HG02759 (cell line): ENCODE measurements around the gene ASXL1.
"Not testable (repeated sequence)": the region's sequence is repeated elsewhere in the genome, so short reads cannot be mapped to it uniquely, and the experiment has no call there.

Source experiments
- ATAC-seq: cut with Tn5 transposase; IDR thresholded peaks from one replicate; pipeline ENCODE4 v1.9.1; 2021; ENCODE audit warnings: mild to moderate bottlenecking, moderate library complexity; ENCODE audit not compliant: unreplicated experiment

The ASXL1 gene

DNA sequence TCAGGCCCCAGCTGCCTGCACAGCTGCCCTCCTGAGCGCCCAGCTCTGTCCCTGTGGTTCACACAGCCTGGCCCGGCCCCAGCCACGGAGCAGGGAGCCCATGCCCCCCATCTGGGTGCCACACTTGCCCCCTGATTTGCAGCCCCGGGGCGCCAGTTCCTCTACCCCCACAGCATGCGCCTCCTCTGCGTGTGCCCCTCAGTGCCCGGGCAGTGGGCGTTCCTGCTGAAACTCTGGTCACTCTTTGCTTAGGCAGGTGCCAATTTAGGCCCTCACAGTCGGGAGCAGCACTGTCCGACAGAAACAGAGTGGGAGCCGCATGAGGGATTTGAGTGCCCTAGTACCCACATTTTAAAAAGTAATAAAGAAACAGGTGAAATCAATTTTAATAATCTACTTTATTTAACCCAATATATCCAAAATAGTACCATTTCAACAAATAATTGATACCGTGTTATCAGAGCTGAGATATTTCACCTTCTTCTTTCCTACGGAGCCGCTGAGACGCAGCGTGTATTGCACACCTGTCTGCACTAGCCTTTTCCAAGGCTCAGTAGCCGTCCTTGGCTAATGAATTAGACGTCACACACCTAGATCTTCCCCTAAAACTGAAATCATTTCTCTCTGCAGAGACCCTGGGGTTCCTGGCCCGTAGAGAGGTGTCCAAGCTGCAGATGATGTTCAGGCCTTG, 106.4 kb downstream of the ASXL1 start:
- ATAC-seq: no peak

- no peak for ATAC-seq
Observed at GRCh38 chr20:32465092-32465900, 107.2 kb downstream of the ASXL1 start.

DNA sequence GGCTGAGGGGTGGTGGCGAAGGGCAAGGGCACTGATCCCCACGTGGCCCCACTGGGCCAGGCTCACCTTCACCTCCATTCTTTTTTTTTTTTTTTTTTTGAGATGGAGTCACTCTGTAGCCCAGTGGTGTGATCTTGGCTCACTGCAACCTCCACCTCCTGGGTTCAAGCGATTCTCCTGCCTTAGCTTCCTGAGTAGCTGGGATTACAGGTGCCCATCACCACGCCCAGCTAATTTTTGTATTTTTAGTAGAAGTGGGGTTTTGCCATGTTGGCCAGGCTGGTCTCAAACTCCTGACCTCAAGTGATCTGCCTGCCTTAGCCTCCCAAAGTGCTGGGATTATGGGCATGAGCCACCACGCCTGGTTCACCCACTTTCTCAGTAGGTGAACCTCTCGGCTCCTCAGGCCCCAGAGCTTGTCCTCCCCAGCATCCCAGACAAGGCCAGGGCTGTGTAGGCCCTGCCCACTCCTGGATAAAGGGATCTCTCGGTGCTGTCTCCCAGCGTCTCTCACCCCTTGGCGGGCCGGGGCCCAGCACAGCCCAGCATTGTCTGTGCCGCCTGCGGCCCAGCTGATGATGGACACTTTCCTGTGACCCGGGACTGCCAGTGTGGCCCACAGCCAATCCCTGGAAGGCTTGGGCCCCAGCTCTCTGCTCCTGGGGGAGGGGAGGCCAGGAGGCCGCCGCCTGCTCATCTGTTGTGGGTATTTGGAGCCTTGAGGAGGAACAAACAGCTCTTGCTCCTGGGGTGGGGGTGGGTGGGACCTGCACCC, 108.0 kb downstream of the ASXL1 start:
- ATAC-seq: not testable (repeated sequence)

- no peak for ATAC-seq
Observed at GRCh38 chr20:32466739-32467505, 108.8 kb downstream of the ASXL1 start.

DNA sequence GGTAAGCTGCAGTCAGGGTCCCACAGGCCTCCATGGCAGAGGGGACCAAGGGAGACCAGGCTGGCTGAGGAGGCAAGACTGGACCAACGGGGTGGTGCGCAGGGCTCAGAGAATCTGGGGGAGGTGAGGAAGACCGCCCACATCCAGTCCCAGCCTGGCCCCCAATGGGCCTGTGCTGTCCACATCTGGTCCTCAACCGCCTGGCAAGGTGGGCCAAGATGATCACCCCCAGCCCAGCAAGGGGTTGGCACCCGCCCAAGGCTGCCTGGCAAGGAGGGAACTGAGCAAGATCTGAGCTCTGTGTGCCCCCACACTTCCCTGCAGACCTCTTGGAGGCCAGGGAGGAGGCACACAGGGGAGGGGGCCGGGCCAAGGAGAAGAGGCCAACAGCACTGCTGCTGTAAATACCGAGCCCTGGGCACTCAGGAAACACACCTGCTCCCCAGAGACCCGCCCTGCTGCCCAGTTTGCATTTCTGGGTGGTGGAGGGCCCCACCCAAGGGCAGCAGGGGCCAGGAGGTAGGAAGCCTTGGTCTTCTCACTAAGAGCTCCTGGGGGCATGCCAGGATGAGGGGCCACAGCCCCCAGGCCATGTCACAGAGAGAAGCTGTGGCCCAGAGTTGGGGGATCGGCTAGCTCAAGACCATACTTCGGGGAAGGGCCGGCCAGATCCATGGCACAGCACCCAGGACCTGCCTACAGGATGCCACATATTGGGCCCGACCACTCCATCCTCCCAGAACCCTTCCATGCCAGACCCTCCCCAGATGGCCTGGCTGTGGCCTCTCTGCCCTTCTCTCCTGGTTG, 109.6 kb downstream of the ASXL1 start:
- no peak for ATAC-seq

GRCh38 chr20:32468313-32468640, 110.1 kb downstream of the ASXL1 start:
- no peak for ATAC-seq

GRCh38 chr20:32468860-32469259, 110.7 kb downstream of the ASXL1 start:
- no peak for ATAC-seq

- no peak for ATAC-seq
Observed at GRCh38 chr20:32470025-32470861, 112.1 kb downstream of the ASXL1 start.

GRCh38 chr20:32470940-32471339, 112.8 kb downstream of the ASXL1 start:
- no peak for ATAC-seq

GRCh38 chr20:32472581-32473207, 114.6 kb downstream of the ASXL1 start:
- ATAC-seq: no peak

GRCh38 chr20:32473231-32474008, 115.3 kb downstream of the ASXL1 start:
- ATAC-seq: no peak

DNA sequence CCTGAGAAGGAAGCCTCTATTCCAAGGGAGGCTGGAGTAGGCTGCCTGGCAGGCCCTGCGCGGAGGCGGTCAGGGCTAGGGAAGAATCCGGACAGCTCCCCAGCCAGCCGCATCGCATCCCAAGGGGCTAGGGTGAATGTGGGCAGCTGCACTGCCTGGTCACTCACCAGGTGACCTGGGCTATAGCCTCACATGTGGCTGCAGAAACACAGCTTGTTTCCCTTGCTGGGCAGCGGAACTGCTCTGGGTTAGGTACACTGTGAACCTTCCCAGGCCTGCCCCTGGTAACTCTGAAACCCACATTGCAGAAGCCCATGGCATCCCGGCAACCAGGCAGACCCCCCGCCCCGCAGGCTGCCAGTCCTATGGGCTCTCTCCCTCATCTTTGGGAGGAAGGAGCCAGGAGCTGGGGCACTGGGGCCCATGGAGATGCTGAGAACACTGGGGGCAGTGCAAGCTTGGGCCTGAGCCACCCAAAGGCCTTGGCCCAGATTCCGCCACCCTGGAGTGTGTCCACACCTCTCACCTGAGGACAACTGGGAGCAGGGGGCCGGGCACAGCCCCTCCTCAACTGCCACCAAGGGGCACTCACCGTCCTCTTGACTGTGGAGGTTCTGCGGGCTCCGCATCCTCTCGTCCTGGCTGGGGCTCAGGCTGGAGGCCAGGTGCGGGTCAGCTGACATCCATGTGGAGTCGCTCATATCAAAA, 116.0 kb downstream of the ASXL1 start:
- no peak for ATAC-seq

- no peak for ATAC-seq
Observed at GRCh38 chr20:32474717-32474966, 116.5 kb downstream of the ASXL1 start.

GRCh38 chr20:32474967-32475811, 117.1 kb downstream of the ASXL1 start:
- peak; percentile 61 for ATAC-seq

DNA sequence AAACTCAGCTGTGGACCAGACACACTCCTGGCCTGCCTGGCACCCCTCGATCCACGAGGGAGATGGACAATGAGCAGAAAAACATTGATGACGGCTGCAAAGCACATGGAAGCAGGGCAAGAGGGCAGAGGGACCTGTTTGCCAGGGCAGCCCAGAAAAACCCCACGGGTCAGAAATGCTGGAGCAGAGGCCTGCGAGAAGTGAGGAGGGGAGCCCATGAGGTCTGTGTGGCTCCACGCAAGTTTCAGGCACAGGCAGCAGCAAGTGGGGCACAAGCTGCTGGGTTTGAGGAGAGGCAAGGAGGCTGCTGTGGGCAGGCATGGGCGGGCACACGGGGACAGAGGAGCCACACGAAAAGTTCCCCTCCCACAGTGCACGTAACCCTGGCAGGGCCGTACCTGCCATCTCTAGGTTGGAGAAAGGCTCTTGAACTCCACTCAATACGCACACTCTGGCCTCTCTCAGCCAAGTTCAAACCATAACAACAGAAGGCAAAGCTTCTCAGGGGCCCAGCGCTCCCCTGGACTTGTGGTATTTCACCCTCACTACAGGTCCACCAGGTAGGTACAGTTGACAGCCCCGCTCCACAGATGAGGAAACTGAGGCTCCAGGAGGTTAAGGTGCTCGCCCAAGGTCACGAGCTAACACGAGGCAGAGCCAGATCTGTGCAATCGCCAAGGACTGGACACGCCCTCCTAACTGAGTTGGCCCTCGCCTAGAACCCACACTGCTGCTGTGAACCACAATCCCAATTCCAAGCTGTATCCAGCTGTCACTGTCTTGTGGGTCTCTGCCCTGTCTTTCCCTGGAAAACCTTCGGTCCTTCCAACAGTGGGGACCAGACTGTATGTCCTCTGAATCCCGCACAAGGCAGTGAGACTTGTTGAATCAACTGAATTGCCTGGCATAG, 118.8 kb downstream of the ASXL1 start:
- no peak for ATAC-seq
